Measurements from ENCODE around the gene UTP25. TPM values are rescaled to one million over a fixed set of nuclear protein-coding genes. Genes with fewer than 3 reads are reported as not detected.

UTP25 gene
- total RNA-seq, 4 donors from 2014 or later, result 3.5 to 14.9 (median 6.3) TPM

GRCh38 chr1:209823143-209824041 is 4.4 kb upstream of the UTP25 start:
- TF ChIP-seq, protein P1, sequence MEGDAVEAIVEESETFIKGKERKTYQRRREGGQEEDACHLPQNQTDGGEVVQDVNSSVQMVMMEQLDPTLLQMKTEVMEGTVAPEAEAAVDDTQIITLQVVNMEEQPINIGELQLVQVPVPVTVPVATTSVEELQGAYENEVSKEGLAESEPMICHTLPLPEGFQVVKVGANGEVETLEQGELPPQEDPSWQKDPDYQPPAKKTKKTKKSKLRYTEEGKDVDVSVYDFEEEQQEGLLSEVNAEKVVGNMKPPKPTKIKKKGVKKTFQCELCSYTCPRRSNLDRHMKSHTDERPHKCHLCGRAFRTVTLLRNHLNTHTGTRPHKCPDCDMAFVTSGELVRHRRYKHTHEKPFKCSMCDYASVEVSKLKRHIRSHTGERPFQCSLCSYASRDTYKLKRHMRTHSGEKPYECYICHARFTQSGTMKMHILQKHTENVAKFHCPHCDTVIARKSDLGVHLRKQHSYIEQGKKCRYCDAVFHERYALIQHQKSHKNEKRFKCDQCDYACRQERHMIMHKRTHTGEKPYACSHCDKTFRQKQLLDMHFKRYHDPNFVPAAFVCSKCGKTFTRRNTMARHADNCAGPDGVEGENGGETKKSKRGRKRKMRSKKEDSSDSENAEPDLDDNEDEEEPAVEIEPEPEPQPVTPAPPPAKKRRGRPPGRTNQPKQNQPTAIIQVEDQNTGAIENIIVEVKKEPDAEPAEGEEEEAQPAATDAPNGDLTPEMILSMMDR (IDR thresholded peaks at IDR 0.05), result peak; percentile 68 to 76 (median 70)
- no peak for TF ChIP-seq POLR2A (IDR thresholded peaks at IDR 0.05)
- Histone ChIP-seq H3K27me3 (no peaks in the 10 kb centered on the region), H3K4me3 (no peak overlapping the region), H3K9me3 (no peaks in the 10 kb centered on the region), H3K4me1 (peaks cover 0 to 6% (median 0%) of the 10 kb centered on the region in 4 donors), H3K36me3 (no peaks in the 10 kb centered on the region), H3K27ac (no peak overlapping the region)
- no peak for DNase-seq

DNA sequence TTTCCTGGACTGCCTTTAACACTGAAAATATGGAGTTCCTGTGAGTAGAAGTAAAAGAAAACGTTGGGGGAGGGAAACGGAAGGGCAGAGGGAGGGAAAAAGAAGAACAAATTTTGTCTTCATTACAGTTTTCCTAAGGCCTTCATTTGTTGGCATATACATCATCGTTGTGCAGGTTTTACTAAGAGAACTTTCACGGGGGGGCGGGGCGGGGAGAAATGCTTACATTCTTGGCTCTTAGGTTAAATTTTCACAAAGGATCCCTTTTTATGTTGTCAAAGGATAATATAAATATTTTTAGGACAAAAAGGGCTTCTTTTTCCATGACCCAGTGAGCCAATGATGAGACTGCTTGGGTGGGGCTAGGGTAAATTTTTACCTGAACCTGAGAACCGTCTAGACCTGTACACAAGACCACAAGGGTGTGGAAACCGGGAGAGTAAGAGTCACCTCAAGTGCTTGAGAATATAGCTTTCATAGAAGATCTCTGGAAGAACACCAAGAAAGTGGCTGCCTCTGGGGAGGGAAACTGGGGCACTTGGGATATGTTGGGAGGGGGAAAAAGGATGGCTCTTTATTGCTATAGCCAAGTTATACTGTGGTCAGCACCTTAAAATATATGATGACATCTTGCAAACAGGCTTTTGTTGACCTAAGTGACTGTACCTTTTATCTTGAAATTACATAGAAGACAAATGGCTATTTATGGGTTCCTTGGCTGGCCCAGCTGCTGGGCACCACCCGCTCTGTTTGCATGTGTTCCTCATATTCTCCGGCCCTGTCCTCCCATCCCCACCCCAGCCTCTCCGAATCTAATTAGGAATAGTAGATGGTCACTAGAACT is 2.0 kb upstream of the UTP25 start:
- TF ChIP-seq, protein P1 (IDR thresholded peaks at IDR 0.05), result no peak
- no peak for TF ChIP-seq POLR2A (IDR thresholded peaks at IDR 0.05)
- peak overlapping the region in 2 of 4 donors; percentile 5 to 12 for H3K27ac ChIP-seq
- H3K4me3 ChIP-seq, result no peak overlapping the region
- no peak for DNase-seq
- peaks cover 0 to 2% (median 0%) of the 10 kb centered on the region in 3 donors for H3K36me3 ChIP-seq
- H3K4me1 ChIP-seq, result peaks cover 0 to 12% (median 0%) of the 10 kb centered on the region in 4 donors
- H3K9me3 ChIP-seq, result no peaks in the 10 kb centered on the region
- H3K27me3 ChIP-seq, result no peaks in the 10 kb centered on the region

DNA sequence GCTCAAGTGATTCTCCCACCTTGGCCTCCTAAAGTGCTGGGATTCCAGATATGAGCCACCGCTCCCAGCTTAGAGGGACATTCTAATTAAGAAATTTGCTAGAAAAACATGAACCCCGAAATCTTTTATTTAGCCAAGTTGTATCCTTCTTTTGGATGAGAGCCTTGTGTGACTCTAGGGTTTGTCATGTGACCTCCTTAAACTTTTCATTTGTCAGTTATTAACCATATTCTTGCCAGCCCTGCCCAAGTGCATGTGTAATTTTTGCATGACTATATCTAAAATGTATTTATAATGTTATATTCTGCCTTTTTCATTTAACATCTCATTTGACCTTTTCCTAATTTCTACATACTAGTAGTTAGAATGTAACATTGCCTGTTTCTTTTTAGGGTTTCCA is 1.9 kb downstream of the UTP25 start:
- TF ChIP-seq POLR2A (IDR thresholded peaks at IDR 0.05), result no peak
- TF ChIP-seq, protein P1 (IDR thresholded peaks at IDR 0.05), result no peak
- H3K4me1 ChIP-seq, result peaks cover 0 to 12% (median 0%) of the 10 kb centered on the region in 4 donors
- no peaks in the 10 kb centered on the region for H3K27me3 ChIP-seq
- H3K27ac ChIP-seq, result no peak overlapping the region
- peaks cover 0 to 41% (median 0%) of the 10 kb centered on the region in 3 donors for H3K36me3 ChIP-seq
- no peak for DNase-seq
- H3K4me3 ChIP-seq, result no peak overlapping the region
- no peaks in the 10 kb centered on the region for H3K9me3 ChIP-seq

DNA sequence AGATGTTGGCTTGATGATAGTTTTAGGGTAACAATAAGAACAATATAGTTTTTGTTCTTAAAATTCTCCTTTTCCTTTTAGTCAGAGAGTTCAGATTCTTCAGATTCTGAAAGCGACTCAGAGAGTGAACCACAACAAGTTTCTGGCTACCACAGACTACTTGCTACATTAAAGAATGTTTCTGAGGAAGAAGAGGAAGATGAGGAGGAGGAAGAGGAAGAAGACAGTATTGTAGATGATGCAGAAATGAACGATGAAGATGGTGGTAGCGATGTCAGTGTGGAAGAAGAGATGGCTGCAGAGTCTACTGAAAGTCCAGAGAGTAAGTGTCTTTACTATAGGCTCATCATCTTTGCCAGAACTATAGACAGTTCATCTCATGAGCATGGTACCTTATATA is 3.0 kb downstream of the UTP25 start:
- Histone ChIP-seq H3K4me1 (peaks cover 0 to 12% (median 0%) of the 10 kb centered on the region in 4 donors), H3K36me3 (peaks cover 0 to 51% (median 0%) of the 10 kb centered on the region in 3 donors), H3K27ac (no peak overlapping the region), H3K4me3 (no peak overlapping the region), H3K27me3 (no peaks in the 10 kb centered on the region), H3K9me3 (no peaks in the 10 kb centered on the region)
- no peak for DNase-seq
- TF ChIP-seq, protein P1 (IDR thresholded peaks at IDR 0.05), result no peak
- no peak for TF ChIP-seq POLR2A (IDR thresholded peaks at IDR 0.05)

DNA sequence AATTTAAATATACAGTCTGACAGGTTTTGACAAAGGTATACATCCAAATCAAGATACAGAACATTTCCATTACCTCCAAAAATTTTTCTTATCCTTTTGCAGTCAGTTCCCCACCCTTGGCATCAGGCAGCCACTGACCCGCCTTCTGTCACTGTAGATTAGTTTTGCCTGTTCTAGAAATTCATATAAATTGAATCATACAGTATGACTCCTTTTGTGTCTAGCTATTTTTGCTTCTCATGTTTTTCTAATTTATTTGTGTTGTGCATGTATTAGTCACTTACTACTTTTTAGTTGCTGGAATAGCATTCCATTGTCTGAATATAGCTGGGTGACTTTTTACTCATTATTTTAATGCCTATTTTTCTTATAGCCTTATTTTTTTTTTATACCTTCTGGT is 3.8 kb downstream of the UTP25 start:
- TF ChIP-seq, protein P1 (IDR thresholded peaks at IDR 0.05), result no peak
- no peak for TF ChIP-seq POLR2A (IDR thresholded peaks at IDR 0.05)
- Histone ChIP-seq H3K36me3 (peaks cover 0 to 55% (median 0%) of the 10 kb centered on the region in 3 donors), H3K27me3 (no peaks in the 10 kb centered on the region), H3K4me1 (peaks cover 0 to 12% (median 0%) of the 10 kb centered on the region in 4 donors), H3K4me3 (no peak overlapping the region), H3K9me3 (no peaks in the 10 kb centered on the region), H3K27ac (no peak overlapping the region)
- DNase-seq, result no peak
